GM18519 (cell line): ENCODE measurements around the gene TCP10L.
A peak's percentile ranks its signal among the peaks of the same experiment; 100 is the strongest.
"Not testable (repeated sequence)": the region's sequence is repeated elsewhere in the genome, so short reads cannot be mapped to it uniquely, and the experiment has no call there.

Experiments
- ATAC-seq: cut with Tn5 transposase; IDR thresholded peaks from one replicate; pipeline ENCODE4 v1.9.1; 2021; ENCODE audit warnings: mild to moderate bottlenecking, moderate library complexity; ENCODE audit not compliant: unreplicated experiment, low FRiP score

The TCP10L gene

GRCh38 chr21:32587651-32588050 lies 2.3 kb upstream of the TCP10L start:
- no peak for ATAC-seq

- no peak for ATAC-seq
Measured at GRCh38 chr21:32587120-32587519, 1.8 kb upstream of the TCP10L start.

DNA sequence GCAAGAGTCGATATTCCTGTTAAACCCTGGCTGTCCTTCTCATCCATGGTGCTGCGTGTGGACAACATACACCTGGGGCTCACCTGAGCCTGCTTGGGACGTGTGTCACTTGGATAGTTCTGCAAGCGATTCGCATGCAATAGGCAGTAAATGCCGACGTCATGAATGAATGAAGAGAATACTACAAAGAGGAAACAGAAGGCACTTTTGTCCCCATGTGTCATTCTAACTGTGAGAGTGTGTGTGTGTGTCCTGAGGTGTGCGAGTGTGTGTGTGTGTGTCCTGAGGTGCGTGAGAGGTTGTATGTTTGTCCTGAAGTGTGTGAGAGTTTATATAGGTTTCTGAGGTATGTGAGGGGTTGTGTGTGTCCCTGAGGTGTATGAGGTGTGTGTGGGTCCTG lies 647 bp upstream of the TCP10L start:
- ATAC-seq, result no peak

DNA sequence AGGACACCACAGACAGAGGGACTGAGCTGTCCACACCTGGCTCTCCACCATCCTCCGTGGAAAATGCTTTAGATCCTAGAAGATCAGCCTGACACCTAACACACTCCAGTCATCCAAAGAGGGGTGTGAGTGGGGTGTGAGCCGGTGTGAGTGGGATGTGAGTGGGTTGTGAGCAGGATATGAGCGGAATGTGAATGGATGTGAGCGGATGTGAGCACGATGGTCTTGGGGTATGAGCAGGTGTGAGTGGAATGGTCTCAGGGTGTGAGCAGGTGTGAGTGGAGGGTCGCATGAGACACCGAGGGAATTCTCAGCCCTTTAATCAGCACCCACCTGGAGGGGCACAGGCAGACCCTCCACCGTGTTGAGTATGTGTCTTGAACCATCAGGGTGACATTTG lies 851 bp downstream of the TCP10L start:
- ATAC-seq, result no peak

GRCh38 chr21:32581732-32582131 lies 3.6 kb downstream of the TCP10L start:
- no peak for ATAC-seq

DNA sequence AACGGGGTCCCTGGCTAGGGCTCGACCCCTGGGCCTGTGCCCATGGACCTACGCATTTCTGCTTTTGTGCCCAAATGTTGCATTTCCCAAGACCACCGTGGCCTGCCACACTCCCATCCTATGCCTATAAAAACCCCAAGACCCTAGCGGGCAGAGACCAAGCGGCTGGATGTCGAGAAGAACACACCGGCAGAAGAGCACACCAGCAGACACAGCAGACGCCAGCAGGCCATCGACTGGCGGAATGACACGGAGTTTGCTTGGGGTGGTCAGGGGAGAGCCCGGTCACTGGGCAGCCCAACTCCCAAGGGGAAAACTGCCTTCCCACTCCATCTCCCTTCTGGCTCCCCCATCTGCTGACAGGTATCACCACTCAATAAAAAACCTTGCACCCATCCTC lies 4.4 kb downstream of the TCP10L start:
- no peak for ATAC-seq

- ATAC-seq, result no peak
Measured at GRCh38 chr21:32578107-32578691, 7.1 kb downstream of the TCP10L start.

GRCh38 chr21:32576011-32576410 lies 9.3 kb downstream of the TCP10L start:
- no peak for ATAC-seq

GRCh38 chr21:32574946-32575925 lies 10.1 kb downstream of the TCP10L start:
- ATAC-seq, result no peak

DNA sequence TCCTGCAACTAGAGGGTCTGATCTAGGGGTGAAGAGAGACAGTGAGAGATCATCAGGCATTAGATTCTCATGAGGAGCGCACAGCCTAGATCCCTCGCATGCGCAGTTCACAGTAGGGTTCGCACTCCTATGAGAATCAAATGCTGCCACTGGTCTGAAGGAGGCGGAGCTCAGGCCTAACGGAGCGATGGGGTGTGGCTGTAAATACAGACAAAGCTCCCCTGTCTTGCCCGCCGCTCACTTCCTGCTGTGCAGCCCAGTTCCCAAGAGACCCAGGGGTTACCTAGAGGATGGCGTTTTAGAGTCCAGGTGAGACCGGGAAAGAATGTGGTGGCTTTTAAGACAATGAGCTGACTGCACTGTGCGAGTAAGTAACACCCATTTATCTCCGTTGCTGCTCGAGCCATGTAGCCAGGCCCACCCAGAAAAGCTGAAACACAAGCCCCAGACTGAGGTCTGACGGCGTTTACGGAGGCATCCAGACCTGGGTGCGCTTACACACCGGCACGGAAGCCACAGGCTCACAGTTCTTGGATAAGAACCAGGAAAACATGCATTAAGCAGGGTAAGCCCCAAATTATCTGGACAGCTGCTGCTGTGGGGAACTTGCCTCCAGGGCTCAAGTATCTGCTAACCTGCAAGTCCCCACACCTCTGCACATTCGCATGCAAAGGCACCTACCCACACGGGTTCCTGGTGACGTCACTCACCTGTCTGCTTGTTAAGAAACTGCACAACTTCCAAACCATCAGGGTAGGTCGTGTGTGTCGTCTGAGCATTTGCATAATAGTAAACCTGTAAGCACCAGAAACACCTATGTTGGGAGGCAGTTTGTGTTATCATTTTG lies 12.5 kb downstream of the TCP10L start:
- no peak for ATAC-seq

GRCh38 chr21:32570456-32570855 lies 14.9 kb downstream of the TCP10L start:
- no peak for ATAC-seq

DNA sequence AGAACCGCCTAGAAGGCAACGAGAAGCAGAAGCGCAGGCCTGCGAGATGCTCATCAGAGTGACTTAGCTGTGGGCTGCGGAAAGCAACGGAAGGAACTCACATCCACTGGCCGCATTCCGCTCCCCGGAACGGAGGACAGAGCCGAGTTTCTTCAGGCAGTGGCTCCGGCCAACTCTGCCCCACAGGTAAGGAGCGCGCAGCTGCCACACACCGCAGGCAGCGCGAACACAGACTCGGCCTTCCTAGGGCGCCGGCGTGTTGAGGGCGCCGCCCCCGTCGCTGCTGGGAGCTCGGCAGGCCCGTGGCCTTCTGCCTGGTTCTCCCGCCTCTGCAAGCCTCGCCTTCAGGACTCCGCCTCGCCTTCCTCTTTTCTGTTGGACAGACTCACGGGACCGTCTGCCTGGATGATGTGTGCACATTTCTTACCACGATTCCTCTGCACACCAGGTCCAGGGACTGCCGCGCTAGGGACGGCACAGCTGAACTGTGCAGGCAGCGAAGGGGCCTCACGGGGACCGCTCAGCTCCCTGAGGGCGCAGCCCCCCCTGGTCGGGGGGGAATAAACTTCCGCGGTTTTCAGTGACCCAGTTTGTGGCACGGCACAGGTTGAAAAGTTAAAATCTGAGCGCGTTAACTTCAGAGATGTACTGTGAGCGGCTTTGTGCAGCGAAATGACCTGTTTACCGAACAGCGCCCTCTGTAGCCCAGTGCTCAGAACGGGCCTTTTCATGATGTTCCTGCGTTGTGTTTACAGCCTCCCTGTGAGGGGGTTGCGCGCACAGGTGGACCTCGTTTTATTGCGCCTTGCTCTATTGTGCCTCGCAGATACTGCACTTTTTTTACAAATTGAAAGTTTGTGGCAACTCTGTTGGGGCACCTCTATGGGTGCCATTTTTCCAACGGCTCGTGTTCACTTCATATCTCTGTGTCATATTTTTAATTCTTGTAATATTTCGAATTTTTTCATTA lies 15.8 kb downstream of the TCP10L start:
- ATAC-seq, result peak; percentile 81

GRCh38 chr21:32567626-32568025 lies 17.7 kb downstream of the TCP10L start:
- no peak for ATAC-seq

- ATAC-seq, result no peak
Measured at GRCh38 chr21:32566741-32567389, 18.5 kb downstream of the TCP10L start.

GRCh38 chr21:32565856-32566465 lies 19.4 kb downstream of the TCP10L start:
- ATAC-seq, result no peak

DNA sequence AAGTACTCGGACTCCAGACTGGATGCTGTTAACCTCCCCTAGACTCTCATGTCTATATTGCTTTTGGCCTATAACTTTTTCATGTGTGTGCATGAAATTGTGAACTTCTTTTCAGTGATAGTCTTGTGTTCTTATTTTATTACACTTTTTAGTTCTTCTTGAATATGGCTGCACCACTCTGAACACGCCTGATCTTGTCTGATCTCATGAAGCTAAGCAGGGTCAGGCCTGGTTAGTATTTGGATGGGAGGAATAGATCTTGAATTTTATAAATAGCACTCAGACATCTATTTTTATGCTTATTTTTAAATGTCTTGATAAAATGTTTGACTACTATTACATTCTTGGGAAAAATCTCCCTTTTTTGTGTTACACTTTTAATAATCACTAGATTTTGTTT lies 22.4 kb downstream of the TCP10L start:
- no peak for ATAC-seq

DNA sequence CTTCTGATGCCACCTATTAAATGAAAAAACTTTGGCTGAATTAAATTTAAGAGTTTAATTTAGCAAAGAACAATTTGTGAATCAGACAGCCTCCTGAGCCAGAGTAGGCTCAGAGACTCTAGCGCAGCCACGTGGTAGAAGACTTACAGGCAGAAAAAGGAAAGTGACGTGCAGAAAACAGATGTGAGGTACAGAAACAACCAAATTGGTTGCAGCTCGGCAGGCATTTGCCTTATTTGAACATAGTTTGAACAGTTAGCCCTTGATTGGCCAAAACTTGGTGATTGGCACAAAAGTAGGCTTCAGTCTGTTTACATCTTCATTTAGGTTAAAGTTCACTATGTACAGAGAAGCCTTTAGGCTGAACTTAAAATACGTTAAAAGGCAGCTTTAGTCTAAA lies 22.9 kb downstream of the TCP10L start:
- no peak for ATAC-seq

GRCh38 chr21:32561476-32561875 lies 23.8 kb downstream of the TCP10L start:
- not testable (repeated sequence) for ATAC-seq

- ATAC-seq, result no peak
Measured at GRCh38 chr21:32560896-32561295, 24.4 kb downstream of the TCP10L start.
